HepG2 (cell line): ENCODE results near the gene WDR37.

Source experiments
- ATF2 ChIP-seq: sonication (generic); formaldehyde crosslinking; IDR thresholded peaks from 2 replicates; pipeline ENCODE4 v1.4.0; 2020; ENCODE audit warnings: missing genetic modification reagents
- CHD4 ChIP-seq: fragments of 200-600 bp; sonication (generic); IDR thresholded peaks from 2 replicates; pipeline ENCODE4 v1.7.0; 2017; ENCODE audit warnings: mild to moderate bottlenecking, low read length, borderline replicate concordance
- CTCF ChIP-seq: sonication (generic); formaldehyde crosslinking; IDR thresholded peaks from 2 replicates; pipeline ENCODE4 v1.5.0; 2020; ENCODE audit warnings: mild to moderate bottlenecking, missing genetic modification reagents, moderate library complexity
- EZH2 ChIP-seq: conservative IDR thresholded peaks from 2 replicates; pipeline ENCODE4 v1.6.1; 2012; ENCODE audit warnings: mild to moderate bottlenecking, low read depth, low read length, moderate library complexity
- FLYWCH1 ChIP-seq: sonication (generic); formaldehyde crosslinking; IDR thresholded peaks from 2 replicates; pipeline ENCODE4 v1.8.1; 2023; ENCODE audit warnings: mild to moderate bottlenecking, missing genetic modification reagents
- FOXJ3 ChIP-seq: sonication (generic); formaldehyde crosslinking; IDR thresholded peaks from 2 replicates; pipeline ENCODE4 v1.4.0; 2020; ENCODE audit warnings: missing genetic modification reagents, mild to moderate bottlenecking, borderline replicate concordance
- FOXP4 ChIP-seq: sonication (generic); formaldehyde crosslinking; IDR thresholded peaks from 2 replicates; pipeline ENCODE4 v1.4.0; 2020; ENCODE audit warnings: missing genetic modification reagents
- ZNF18 ChIP-seq: sonication (generic); formaldehyde crosslinking; IDR thresholded peaks from 2 replicates; pipeline ENCODE4 v1.8.0; 2022; ENCODE audit warnings: mild to moderate bottlenecking, missing genetic modification reagents; ENCODE audit not compliant: insufficient replicate concordance
- ZNF788 ChIP-seq: sonication (generic); formaldehyde crosslinking; IDR thresholded peaks from 2 replicates; pipeline ENCODE4 v1.5.0; 2020; ENCODE audit warnings: mild to moderate bottlenecking, missing genetic modification reagents, borderline replicate concordance

GRCh38 chr10:1084011-1084950 lies 28.1 kb downstream of the WDR37 start:
- no peak for TF ChIP-seq EZH2
- no peak for TF ChIP-seq ZNF788 (CRISPR knock-in tag)
- TF ChIP-seq ATF2 (CRISPR knock-in tag): no peak
- no peak for TF ChIP-seq FOXJ3 (CRISPR knock-in tag)
- TF ChIP-seq CTCF (CRISPR knock-in tag): no peak
- TF ChIP-seq CHD4: no peak
- no peak for TF ChIP-seq ZNF18
- no peak for TF ChIP-seq FOXP4 (CRISPR knock-in tag)
- no peak for TF ChIP-seq FLYWCH1
